GM12878 (cell line): ENCODE data around the gene ZBTB16. TPM values are rescaled to one million over a fixed set of nuclear protein-coding genes. Genes with fewer than 3 reads are reported as not detected.

Experiments
- ATAC-seq: fragments of 200-7000 bp; cut with Tn5 transposase; 3 replicates; pipeline ENCODE4 v1.9.1; 2020; ENCODE audit warnings: mild to moderate bottlenecking, moderate library complexity
- BruUV-seq: library from RNA; stranded (reverse); fragments of 400-500 nt; replicated peaks from 2 replicates; lab custom pipeline; 2021; lab: Mats Ljungman, UMichigan
- CTCF ChIA-PET: fragments of 300-600 bp; sonication (Branson Sonifier 250); formaldehyde crosslinking; extraction: SDS; loops from one replicate; lab custom pipeline; 2021; ENCODE audit warnings: inconsistent platforms; lab: Yijun Ruan, JAX
- POLR2A ChIA-PET: fragments of 350-600 bp; formaldehyde crosslinking; extraction: SDS; loops from one replicate; lab custom pipeline; 2021; ENCODE audit warnings: inconsistent platforms; lab: Charles Lee
- RAD21 ChIA-PET: fragments of 300-600 bp; sonication (Branson Sonifier 250); formaldehyde crosslinking; loops from one replicate; lab custom pipeline; 2023; ENCODE audit warnings: antibody characterized with exemption; ENCODE audit not compliant: unreplicated experiment; lab: Charles Lee
- SMC1A ChIA-PET: fragments of 300-600 bp; sonication (Branson Sonifier 250); formaldehyde crosslinking; loops from one replicate; lab custom pipeline; 2023; ENCODE audit not compliant: unreplicated experiment, uncharacterized antibody; lab: Charles Lee
- DNase-seq: peaks from one replicate; pipeline ENCODE4 v3.0.0-alpha.2; 2011; ENCODE audit warnings: low read depth, low spot score
- FAIRE-seq: peaks from 3 replicates; lab custom pipeline; 2011; peaks lifted over from hg19 to GRCh38; lab: Jason Lieb, UNC
- H2AFZ ChIP-seq: 2 replicates; pipeline ENCODE4 v1.6.0; 2011; ENCODE audit warnings: low read depth, low read length, control low read depth; ENCODE audit not compliant: control insufficient read depth
- H3K27ac ChIP-seq: 2 replicates; pipeline ENCODE4 v1.5.1; 2011; ENCODE audit warnings: control low read depth; ENCODE audit not compliant: control insufficient read depth, insufficient read depth
- H3K27me3 ChIP-seq, 2 experiments: replicated peaks in 1 of 2; 2 replicates each; pipeline versions ENCODE4 v1.6.0 to v1.6.1; 2011; ENCODE audit warnings: low read length in 1 of 2; ENCODE audit not compliant: control insufficient read depth in 2 of 2, insufficient read depth in 2 of 2
- H3K36me3 ChIP-seq, 2 experiments: 2 replicates each; pipeline ENCODE4 v1.5.1; 2011; ENCODE audit warnings: low read length in 1 of 2; ENCODE audit not compliant: control insufficient read depth in 2 of 2, insufficient read depth in 2 of 2
- H3K4me1 ChIP-seq: 2 replicates; pipeline ENCODE4 v1.6.1; 2011; ENCODE audit warnings: mild to moderate bottlenecking, low read length, moderate library complexity, mixed read lengths; ENCODE audit not compliant: control insufficient read depth, insufficient read depth
- H3K4me2 ChIP-seq: 2 replicates; pipeline ENCODE4 v1.6.0; 2011; ENCODE audit warnings: control low read depth; ENCODE audit not compliant: control insufficient read depth, insufficient read depth
- H3K4me3 ChIP-seq: fragments of 200-600 bp; sonication (generic); 2 replicates; pipeline ENCODE4 v1.5.1; 2016
- H3K79me2 ChIP-seq: 2 replicates; pipeline ENCODE4 v1.6.0; 2011; ENCODE audit warnings: low read length; ENCODE audit not compliant: control insufficient read depth, insufficient read depth
- H3K9ac ChIP-seq: 2 replicates; pipeline ENCODE4 v1.8.0; 2011; ENCODE audit warnings: low read length, control low read depth, mixed read lengths; ENCODE audit not compliant: control insufficient read depth, insufficient read depth
- H3K9me3 ChIP-seq: replicated peaks from 3 replicates; pipeline ENCODE4 v1.5.1; 2011; ENCODE audit warnings: mild to moderate bottlenecking, low read length; ENCODE audit not compliant: control insufficient read depth, insufficient read depth
- H4K20me1 ChIP-seq: 2 replicates; pipeline ENCODE4 v1.6.0; 2011; ENCODE audit not compliant: control insufficient read depth, insufficient read depth
- ATF2 ChIP-seq: IDR thresholded peaks from 2 replicates; pipeline ENCODE4 v1.6.1; 2012; ENCODE audit warnings: low read length, inconsistent platforms
- BACH1 ChIP-seq: fragments of 450-650 bp; IDR thresholded peaks from 2 replicates; pipeline ENCODE4 v1.6.1; 2017; ENCODE audit warnings: mild to moderate bottlenecking, borderline replicate concordance
- EZH2 ChIP-seq: IDR thresholded peaks from 2 replicates; pipeline ENCODE4 v1.6.1; 2012; ENCODE audit warnings: low read depth, mild to moderate bottlenecking, control low read depth, inconsistent platforms, low read length, borderline replicate concordance; ENCODE audit not compliant: control insufficient read depth
- FOXK2 ChIP-seq: fragments of 450-650 bp; IDR thresholded peaks from 2 replicates; pipeline ENCODE4 v1.6.1; 2017; ENCODE audit warnings: mild to moderate bottlenecking, moderate library complexity
- KDM1A ChIP-seq: fragments of 200-600 bp; sonication (generic); IDR thresholded peaks from 2 replicates; pipeline ENCODE4 v1.6.1; 2016; ENCODE audit warnings: borderline replicate concordance
- MEF2A ChIP-seq: IDR thresholded peaks from 2 replicates; pipeline ENCODE4 v1.6.1; 2011; ENCODE audit warnings: low read depth, mild to moderate bottlenecking, low read length, moderate library complexity; ENCODE audit not compliant: insufficient read depth
- NBN ChIP-seq: fragments of 450-650 bp; IDR thresholded peaks from 2 replicates; pipeline ENCODE4 v1.6.1; 2016
- NFYB ChIP-seq: IDR thresholded peaks from 2 replicates; pipeline ENCODE4 v1.6.1; 2011; ENCODE audit warnings: low read depth, mild to moderate bottlenecking, low read length, improper control_type of control experiment, moderate library complexity; ENCODE audit not compliant: insufficient read depth
- PKNOX1 ChIP-seq: fragments of 450-650 bp; IDR thresholded peaks from 2 replicates; pipeline ENCODE4 v1.6.1; 2016; ENCODE audit warnings: mild to moderate bottlenecking
- RAD51 ChIP-seq: fragments of 450-650 bp; IDR thresholded peaks from 2 replicates; pipeline ENCODE4 v1.6.1; 2016; ENCODE audit warnings: moderate library complexity, mild to moderate bottlenecking, inconsistent platforms
- RCOR1 ChIP-seq: conservative IDR thresholded peaks from 2 replicates; pipeline ENCODE4 v1.6.1; 2012; ENCODE audit warnings: low read depth, low read length, improper control_type of control experiment
- REST ChIP-seq: IDR thresholded peaks from 2 replicates; pipeline ENCODE4 v1.6.1; 2012; ENCODE audit warnings: mild to moderate bottlenecking, low read depth, low read length
- RUNX3 ChIP-seq: IDR thresholded peaks from 2 replicates; pipeline ENCODE4 v1.6.1; 2012; ENCODE audit warnings: low read length, inconsistent platforms
- WGBS: methylation state at CpG from one replicate; pipeline ENCODE4 v1.1.6; 2016; ENCODE audit warnings: low lambda C conversion rate; ENCODE audit not compliant: insufficient replicate concordance, insufficient coverage; ENCODE audit errors: missing lambda C conversion rate; 5-methylcytosine and 5-hydroxymethylcytosine counted together
- in situ Hi-C: fragments of 300-500 bp; cut with MboI; formaldehyde crosslinking; loops from 9 replicates; pipeline ENCODE4 v1.14.3; 2018; ENCODE audit warnings: mixed read lengths
- intact Hi-C: fragments of 100-400 bp; cut with micrococcal nuclease; formaldehyde crosslinking; loops from one replicate; pipeline ENCODE4 v1.14.2; 2022; ENCODE audit not compliant: unreplicated experiment
- polyA plus RNA-seq, 11 experiments: library from polyadenylated mRNA; depleted of rRNA in 4 of 11; unstranded in 6 of 11; stranded (reverse) in 5 of 11; fragments of >200 nt; fragmentation: Nextera tagmentation in 4 of 11; fragmentation: Illumina TruSeq in 1 of 11; extraction: Ambion mirVana in 4 of 11; extraction: Trizol in 1 of 11; gene quantifications; 1 replicate in 1 of 11; 2 replicates in 10 of 11; pipeline versions ENCODE4 v1.2.1 to v1.2.3, GENCODE V29; 2011 to 2016; ENCODE audit warnings: inconsistent platforms in 2 of 11, missing spikeins in 2 of 11, low read depth in 1 of 11
- total RNA-seq, 4 experiments: library from RNA; depleted of rRNA in 3 of 4; stranded (reverse); fragments of >200 nt in 3 of 4; fragmentation: Illumina TruSeq in 1 of 4; extraction: Trizol in 1 of 4; gene quantifications; 2 replicates each; pipeline versions ENCODE4 v1.2.1 to v1.2.3, GENCODE V29; 2013 to 2021
- TF ChIP-seq, protein P1 (sequence below): fragments of 450-650 bp; IDR thresholded peaks from 2 replicates; pipeline ENCODE4 v1.6.1; 2017; ENCODE audit warnings: mild to moderate bottlenecking
- TF ChIP-seq, protein P2 (sequence below): fragments of 450-650 bp; conservative IDR thresholded peaks from 2 replicates; pipeline ENCODE4 v1.6.1; 2017; ENCODE audit warnings: mild to moderate bottlenecking, moderate library complexity

ZBTB16 gene
- total and polyA plus RNA-seq, 10 of the 15 experiments (the other 5 are each of a cell fraction or from before 2014, with no cell fraction given), result 0.38 TPM; not detected in 9

DNA sequence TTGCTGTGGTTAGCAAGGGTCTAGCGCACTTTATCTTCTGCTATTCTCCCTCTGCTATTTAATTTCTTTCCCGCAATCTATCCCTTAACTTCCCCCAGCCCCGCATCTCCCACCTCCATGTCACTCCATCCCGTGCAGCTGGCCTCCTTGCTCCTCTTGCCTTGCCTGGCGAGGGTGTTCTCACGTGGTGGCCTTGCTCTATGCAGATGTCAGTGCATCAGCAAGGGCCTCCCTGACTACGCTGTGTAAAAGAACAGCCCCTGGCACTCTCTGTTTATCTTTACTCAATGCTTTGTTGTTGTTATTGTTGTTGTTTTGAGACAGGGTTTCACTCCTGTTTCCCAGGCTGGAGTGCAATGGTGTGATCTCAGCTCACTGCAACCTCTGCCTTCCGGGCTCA is 122.2 kb downstream of the ZBTB16 start:
- BruUV-seq, result no TSS peak
- Histone ChIP-seq H3K79me2 (no peaks in the 10 kb centered on the region), H3K4me3 (no peak overlapping the region), H3K36me3 (no peaks in the 10 kb centered on the region), H3K27me3 (peaks cover 0 to 2% of the 10 kb centered on the region in 2 experiments; a peak in 1 of 4 replicates), H3K9ac (no peak overlapping the region), H3K27ac (no peak overlapping the region), H2AFZ (no peak overlapping the region), H3K4me1 (no peaks in the 10 kb centered on the region), H3K9me3 (no peaks in the 10 kb centered on the region), H3K4me2 (no peak overlapping the region), H4K20me1 (no peaks in the 10 kb centered on the region)
- ChIA-PET SMC1A (no interaction called here), POLR2A (no interaction called here), RAD21 (no interaction called here), CTCF (no interaction called here)
- FAIRE-seq, result no peak
- no peak for ATAC-seq
- in situ Hi-C loops, result no loop called here
- no peak for DNase-seq
- 39% methylated on average over 8 of the region's 8 CpGs for WGBS
- intact Hi-C loops, result no loop called here
- TF ChIP-seq RAD51 (no peak), REST (no peak), MEF2A (no peak), RCOR1 (no peak), EZH2 (no peak), NFYB (no peak), KDM1A (no peak), BACH1 (no peak), RUNX3 (no peak), FOXK2 (no peak), ATF2 (no peak), PKNOX1 (no peak), NBN (no peak)
- TF ChIP-seq, protein P1, sequence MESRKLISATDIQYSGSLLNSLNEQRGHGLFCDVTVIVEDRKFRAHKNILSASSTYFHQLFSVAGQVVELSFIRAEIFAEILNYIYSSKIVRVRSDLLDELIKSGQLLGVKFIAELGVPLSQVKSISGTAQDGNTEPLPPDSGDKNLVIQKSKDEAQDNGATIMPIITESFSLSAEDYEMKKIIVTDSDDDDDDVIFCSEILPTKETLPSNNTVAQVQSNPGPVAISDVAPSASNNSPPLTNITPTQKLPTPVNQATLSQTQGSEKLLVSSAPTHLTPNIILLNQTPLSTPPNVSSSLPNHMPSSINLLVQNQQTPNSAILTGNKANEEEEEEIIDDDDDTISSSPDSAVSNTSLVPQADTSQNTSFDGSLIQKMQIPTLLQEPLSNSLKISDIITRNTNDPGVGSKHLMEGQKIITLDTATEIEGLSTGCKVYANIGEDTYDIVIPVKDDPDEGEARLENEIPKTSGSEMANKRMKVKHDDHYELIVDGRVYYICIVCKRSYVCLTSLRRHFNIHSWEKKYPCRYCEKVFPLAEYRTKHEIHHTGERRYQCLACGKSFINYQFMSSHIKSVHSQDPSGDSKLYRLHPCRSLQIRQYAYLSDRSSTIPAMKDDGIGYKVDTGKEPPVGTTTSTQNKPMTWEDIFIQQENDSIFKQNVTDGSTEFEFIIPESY, result no peak
- TF ChIP-seq, protein P2, sequence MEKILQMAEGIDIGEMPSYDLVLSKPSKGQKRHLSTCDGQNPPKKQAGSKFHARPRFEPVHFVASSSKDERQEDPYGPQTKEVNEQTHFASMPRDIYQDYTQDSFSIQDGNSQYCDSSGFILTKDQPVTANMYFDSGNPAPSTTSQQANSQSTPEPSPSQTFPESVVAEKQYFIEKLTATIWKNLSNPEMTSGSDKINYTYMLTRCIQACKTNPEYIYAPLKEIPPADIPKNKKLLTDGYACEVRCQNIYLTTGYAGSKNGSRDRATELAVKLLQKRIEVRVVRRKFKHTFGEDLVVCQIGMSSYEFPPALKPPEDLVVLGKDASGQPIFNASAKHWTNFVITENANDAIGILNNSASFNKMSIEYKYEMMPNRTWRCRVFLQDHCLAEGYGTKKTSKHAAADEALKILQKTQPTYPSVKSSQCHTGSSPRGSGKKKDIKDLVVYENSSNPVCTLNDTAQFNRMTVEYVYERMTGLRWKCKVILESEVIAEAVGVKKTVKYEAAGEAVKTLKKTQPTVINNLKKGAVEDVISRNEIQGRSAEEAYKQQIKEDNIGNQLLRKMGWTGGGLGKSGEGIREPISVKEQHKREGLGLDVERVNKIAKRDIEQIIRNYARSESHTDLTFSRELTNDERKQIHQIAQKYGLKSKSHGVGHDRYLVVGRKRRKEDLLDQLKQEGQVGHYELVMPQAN, result no peak
